Activated CD8-positive, alpha-beta memory T cell treated with anti-CD3 and anti-CD28 coated beads, Interleukin-2, amount 50 U/mL, for 4 hours (primary cell): Measurements from ENCODE around the gene CDC123.
"Not testable (repeated sequence)": the region's sequence is repeated elsewhere in the genome, so short reads cannot be mapped to it uniquely, and the experiment has no call there.

Experiments
- DNase-seq: peaks from one replicate; pipeline ENCODE4 v3.0.0-alpha.2; 2020

Gene CDC123

DNA sequence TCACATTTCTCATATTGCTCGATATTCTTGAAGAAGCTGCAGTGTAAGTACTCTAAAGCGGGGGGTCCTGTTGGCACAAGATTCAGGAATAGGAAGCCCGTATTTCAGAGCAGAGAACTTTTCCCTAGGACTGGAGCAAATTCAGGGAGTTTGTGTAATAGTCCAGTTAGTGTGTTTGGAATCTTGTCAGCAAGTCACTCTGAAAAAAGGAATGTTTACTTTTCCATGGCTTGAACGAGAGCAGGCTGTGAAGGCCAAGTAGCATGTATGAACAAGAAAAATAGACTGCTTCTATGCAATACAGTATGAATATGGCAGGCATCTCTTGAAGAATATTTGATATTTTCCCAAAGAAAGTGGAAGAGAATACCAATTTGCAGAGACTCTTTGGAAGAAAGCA is 39.8 kb downstream of the CDC123 start:
- DNase-seq, result no peak

DNA sequence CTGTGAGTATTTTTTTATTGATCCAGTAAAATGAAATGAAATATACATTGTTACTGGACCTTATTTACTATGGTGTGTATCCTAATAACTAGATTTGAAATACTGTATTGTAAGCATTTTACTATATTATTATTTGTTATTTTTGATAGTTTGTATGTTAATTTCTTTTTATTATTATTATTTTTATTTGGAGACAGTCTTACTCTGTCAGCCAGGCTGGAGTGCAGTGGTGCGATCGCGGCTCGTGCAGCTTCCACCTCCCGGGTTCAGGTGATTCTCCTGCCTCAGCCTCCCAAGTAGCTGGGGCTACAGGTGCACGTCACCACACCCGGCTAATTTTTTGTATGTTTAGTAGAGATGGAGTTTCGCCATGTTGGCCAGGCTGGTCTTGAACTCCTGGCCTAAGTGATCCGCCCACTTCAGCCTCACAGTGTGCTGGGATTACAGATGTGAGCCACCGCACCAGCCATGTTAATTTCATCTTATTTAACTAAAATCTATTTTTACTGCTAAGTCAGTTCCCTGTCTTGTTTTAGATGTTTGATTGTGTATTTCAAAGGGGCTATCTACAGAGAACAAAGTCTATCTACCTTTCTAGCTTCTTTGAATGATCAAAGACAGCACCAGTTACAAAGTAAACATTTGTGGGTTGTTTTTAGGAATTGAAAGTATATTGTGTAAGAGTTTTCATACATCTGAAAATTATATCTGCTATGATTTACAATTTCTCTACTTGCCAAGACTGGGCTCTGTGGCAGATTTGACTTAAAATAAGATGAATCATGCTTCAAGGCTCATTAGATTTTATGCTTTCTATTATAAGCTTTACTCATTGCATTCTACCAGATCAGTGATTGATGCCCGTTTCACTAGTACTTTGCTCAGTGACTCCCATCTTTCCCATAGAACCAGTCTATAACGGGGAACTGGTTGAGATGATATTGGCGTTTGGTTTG is 41.6 kb downstream of the CDC123 start:
- no peak for DNase-seq

DNA sequence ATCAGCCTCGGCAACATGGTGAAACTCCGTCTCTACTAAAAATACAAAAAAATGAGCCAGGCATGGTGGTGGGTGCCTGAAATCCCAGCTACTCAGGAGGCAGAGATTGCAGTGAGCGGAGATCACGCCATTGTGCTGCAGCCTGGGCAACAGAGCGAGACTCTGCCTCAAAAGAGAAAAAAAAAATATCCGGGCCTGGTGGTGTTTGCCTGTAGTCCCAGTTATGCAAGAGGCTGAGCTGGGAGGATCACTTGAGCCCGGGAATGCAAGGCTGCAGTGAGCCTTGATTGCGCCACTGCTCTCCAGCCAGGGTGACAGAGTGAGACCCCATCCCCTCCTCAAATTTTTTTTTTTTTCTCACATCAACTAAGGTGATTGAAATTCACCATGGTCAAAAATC is 42.8 kb downstream of the CDC123 start:
- no peak for DNase-seq

DNA sequence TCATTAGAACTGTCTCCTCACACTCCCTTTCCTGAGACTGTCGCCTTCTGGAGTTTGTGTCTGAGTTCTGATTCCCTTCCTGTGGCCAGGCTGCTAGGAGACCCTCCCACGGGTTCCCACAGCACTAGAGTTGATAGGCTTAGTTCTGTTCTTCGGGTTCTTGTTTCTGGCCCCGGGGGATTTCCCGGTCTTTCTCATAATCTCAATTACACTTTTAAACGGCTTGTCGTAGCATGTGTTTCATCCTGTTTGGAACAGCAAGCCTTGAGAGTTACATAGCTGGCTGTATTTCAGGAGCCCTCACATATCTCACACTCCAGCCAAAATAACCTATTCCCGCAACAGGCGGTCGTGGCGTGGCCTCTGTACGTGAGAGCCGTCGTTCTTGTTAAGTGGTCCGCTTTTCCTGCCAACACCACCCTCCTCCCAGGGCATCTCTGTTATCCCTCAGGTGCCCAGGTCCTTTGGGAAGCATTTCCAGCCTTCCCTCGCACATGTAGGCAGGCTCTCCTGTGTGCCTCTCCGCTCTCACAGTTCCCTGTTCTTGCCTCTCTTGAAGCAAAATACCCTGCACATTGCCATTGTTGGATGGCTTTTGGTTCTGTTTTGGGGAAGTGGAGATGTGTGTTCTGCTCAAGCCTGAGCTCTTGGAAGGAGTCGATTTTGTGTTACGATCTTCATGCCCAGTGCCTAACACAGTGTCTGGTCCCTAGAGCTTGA is 46.0 kb downstream of the CDC123 start:
- DNase-seq, result no peak

DNA sequence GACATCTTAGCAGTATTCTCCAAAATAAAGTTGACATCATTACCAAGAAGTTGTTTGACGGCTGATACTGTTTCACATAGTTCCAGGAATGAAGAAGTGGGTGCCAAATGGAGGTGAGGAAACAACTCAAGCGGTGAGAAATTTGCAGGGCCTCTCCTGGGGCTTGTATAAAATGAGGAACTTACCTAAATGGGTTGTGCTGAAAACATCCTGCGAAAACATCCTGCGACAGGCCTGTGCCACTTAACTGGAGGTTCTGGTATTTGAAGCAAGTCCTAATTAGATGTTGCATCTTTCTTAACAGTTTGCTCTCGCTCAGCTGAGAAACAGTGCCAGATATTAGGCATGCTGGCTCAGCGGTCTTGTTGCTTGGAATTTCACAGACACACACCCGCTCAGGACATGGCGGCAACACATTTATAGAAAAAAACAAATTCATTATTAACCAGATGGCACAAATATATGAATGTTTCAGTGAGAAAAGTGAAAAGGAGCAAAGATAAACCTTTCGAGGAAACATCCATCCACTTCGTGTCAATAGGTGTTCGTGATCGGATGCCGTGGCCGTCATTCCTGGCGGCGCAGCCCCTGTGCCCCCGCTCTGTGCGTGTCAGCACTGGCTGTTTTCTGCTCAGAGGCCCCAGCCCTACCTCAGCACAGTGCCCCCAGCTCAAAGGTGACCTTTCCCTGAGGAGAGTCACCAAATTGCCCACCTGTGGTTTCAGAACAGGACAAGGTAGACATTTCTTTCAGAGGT is 48.1 kb downstream of the CDC123 start:
- no peak for DNase-seq

DNA sequence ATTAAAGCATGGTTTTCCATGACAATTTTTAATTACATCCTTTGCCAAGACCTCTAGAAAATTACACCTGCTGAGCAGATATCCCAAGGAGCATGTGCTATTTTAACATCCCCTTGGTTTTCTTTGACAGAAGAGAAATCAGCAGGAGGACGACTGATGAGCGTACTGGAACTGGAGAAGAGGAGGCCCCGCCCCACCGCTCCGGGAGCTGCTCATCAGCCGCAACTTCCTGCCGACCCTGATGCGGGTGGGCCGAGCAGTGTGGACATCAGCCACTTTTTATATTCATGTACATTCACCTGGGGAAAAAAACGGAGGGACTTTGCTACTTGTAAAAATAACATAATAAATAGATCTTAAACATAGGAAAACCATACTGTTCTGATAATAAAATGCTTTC is 54.2 kb downstream of the CDC123 start:
- no peak for DNase-seq

DNA sequence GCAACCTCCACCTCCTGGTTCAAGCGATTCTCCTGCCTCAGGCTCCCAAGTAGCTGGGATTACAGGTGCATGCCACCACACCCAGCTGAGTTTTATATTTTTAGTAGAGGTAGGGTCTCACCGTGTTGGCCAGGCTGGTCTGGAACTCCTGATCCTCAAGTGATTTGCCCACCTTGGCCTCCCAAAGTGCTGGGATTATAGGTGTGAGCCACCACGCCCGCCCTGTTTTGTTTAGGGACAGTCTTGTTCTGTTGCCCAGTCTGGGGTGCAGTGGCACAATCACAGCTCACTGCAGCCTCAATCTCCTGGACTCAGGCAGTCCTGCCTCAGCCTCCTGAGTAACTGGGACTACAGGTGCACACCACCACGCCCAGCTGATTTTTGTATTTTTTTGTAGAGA is 54.7 kb downstream of the CDC123 start:
- not testable (repeated sequence) for DNase-seq

DNA sequence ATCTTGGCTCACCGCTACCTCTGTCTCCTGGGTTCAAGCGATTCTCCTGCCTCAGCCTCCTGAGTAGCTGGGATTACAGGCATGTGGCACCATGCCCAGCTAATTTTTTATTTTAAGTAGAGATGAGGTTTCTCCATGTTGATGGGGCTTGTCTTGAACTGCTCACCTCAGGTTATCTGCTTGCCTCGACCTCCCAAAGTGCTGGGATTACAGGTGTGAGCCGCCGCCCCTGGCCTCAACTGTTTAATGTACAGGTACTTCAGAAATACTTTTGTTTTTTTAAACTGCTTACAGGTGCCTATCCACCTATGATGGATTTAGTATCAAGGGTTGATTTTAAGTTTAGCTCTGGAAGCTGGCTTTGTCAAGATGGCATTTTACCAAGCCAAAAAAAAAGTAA is 55.6 kb downstream of the CDC123 start:
- no peak for DNase-seq

DNA sequence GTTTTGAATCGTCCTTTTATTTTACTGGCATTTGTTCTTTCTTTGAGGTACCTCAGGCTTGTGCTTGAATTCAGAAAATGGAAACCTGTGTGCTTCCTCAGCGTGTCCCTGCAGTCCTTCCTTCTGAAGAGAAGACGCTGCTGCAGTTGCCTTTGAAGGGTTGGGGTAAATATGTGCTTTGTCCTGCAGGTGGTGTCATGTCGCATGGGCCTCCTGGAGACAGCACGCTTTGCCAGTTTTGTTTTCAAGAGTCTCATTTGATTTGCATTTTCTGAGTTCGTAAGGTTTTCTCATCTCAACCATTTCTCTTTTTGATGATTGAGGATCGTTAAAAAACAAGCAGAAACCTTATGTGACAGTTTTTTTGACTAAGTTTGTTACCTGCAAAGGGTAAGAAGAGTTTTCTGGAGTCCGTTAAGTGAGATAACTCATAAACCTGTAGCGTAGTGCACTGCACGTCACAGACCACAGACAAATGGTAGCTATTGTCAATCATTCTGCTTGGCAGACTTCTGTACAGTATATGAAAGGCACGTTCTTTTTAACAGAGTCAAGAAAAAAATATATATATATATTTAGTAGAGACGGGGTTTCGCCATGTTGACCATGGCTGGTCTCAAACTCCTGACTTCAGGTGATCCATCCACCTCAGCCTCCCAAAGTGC is 57.0 kb downstream of the CDC123 start:
- no peak for DNase-seq

DNA sequence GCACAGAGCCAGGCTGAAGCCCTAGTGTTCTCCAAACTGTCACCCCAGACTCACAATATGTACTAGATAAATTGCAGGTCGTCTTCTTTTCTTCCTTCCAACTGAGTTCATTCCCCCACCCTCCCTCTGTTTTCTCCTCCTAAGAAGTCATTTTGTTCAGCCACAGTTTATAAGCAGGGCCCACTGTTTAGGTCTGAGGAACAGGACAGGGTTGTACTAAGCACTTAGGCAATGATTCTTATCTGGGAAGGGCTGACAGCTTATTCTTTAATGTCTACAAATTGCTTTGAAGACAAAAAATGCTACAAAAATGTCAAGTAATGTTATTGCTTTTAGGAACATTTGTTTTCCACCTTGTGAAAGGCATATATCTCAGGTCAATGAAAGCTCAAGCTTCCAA is 59.1 kb downstream of the CDC123 start:
- no peak for DNase-seq

DNA sequence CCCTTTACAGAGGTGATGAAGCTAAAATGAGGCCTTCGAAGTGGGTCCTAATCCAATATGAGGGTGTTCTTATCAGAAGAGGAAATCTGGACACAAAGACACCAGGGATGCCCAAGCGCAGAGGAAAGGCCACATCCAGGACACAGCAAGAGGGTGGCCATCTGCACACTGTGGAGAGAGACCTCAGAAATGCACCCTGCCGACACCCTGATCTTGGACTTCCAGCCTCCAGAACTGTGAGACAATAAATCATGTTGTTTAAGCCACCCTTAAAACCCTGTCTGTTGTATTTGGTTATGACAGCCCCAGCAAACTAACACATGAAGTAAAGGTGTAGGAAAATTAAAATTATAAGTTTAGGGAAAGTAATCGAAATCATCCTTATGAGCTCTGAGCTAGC is 64.0 kb downstream of the CDC123 start:
- no peak for DNase-seq

DNA sequence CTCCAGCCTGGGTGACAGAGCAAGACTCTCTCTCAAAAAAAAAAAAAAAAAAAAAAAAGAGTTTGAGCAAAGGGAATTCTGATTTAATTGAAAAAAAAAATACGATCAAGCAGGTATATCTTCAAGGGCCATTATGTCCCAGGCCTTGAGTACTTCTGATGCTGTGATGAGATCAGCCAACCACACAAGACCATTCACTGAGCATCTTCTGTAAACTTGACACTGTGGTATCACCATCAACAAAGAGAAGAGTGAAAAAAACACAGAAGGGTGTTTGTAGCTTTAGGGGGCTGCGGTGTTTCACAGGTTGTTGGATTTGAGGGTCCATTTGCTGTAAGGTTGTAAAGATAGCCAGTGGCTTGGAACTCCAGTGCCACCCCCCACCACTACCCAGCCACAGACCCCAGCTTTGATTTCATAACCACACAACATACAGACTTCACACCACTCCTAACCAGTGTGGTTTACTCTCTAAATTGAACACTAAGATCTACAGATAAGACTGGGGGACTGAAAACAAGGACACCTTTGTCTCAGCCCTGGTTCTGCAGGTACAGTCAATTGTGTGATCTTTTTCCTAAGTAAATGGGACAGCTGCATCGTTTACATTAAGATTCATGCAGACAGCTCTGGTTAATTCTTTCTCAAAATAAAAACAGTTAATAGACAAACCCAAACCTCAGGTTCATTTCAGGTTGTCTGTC is 66.4 kb downstream of the CDC123 start:
- DNase-seq, result no peak

DNA sequence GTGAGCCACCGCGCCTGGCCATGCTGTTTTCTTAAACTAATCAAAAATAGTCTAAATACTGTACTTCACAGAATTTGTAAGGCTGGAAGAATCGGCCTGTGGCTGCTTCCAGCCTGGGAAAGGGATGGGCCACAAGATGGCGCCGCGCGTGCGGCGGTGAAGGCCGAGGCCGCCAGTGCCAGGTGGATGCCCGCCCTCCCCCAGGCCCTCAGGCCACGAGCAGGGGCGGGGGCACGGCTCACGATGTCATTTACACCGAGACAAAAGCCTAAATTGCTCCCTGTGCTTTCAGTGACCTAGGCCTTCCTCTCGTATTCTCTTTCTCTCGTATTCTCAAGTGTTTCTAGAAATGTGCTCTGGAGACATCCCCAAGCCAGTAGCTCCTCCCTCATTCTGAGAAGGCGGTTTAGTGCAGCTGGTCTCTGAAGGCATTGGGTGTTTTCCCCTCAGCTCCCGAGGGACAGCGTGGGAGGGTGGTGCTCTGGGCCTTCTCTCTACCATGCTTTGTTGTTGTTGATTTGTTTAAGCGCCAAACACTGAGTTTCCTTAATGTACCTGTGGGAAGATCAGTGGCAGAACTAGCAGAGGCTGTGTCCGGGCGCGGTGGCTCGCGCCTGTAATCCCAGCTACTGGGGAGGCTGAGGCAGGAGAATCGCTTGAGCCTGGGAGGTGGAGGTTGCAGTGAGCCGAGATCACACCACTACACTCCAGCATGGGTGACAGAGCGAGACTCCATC is 68.4 kb downstream of the CDC123 start:
- DNase-seq, result peak; percentile 72

DNA sequence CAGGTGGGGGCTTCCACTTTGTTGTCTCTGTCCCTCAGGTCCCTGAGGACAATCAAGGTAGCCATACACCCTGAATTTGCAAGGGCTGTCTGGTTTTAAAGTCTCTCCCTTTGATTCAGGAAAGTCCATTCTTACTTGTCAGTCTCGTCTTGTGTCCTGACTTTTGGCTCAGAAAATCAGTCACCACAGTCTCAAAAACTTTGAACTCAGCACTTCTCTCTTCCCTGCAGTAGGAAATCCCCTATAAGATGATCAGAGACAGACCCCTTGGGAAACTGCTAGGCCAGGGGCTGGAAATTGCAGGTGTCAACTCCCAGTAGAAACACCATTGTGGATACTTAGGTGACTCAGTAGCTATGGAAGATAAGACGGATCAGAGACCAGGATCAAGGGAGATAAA is 73.1 kb downstream of the CDC123 start:
- DNase-seq, result no peak

DNA sequence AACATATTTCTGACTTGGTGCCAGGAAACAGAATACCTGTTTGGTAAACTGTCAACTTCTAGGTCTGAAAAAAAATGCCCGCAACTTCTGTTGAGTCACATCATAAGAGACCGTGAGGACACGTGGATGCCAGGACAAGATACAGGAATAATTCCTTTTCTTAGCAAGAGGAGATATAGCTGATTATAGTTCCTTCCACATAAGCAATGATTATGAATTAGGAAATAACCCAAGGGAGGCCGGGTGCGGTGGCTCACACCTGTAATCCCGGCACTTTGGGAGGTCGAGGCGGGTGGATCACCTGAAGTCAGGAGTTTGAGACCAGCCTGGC is 75.2 kb downstream of the CDC123 start:
- no peak for DNase-seq

DNA sequence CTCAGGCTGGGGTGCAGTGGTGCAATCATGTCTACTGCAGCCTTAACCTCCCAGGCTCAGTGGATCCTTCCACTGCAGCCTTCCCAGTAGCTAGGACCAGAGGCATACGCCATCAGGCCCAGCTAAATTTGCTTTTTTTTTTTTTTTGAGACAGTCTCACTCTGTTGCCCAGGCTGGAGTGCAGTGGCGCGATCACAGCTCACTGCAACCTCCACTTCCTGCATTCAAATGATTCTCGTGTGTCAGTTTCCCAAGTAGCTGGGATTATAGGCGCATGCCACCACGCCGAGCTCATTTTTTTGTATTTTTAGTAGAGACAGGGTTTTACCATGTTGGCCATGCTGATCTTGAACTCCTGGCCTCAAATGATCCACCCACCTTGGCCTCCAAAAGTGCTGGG is 81.9 kb downstream of the CDC123 start:
- not testable (repeated sequence) for DNase-seq

DNA sequence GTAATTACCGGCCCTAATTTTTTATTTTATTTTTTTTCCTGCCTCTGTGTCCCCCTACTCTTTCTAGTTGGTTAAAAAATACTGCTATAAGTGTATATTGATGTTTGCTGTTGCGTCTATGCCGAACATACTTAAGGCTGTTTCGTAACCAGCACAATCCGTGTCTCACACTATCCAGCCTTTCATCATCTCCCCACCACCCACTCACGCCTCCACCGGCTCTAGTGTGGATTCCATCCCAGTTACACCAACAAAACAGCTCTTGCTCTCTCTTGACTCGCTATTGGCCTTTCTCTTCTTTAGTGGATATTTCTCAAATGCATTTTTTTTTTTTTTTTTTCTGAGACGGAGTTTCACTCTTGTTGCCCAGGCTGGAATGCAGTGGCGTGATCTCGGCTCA is 83.3 kb downstream of the CDC123 start:
- DNase-seq, result no peak

DNA sequence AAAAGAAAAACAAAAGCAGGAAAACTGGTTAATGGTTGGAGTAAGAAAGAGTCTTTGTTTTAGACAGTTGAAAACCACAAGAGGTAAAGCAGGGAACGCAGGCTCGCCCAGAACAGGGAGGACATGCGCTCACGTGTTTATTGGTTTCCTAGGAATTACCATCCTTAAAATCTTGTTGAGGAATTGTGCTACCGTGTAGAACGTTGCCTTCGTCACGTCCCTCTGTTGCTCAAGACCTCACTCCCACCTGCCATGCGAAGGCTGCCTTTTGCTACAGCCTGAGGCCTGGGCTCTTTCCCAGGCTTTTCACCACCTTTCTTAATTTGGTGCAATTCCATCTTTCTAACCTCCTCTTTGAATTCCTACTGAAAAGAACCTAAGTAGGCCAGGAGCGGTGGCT is 91.8 kb downstream of the CDC123 start:
- DNase-seq, result no peak

DNA sequence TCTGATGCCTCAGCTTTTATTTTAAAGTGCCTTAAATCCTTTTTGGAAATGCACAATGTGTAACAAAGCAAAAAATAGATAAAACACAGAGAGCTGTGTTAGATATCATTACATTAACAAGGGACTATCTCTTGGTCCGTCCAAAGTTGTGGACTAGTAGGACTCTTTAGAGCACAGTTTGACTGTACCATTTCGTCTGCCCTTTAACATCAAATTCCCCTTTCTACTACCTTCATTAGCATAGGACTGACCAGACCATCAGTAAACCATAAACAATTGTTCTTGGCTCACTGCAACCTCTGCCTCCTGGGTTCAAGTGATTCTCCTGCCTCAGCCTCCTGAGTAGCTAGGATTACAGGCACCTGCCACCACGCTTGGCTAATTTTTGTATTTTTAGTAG is 101.8 kb downstream of the CDC123 start:
- not testable (repeated sequence) for DNase-seq

DNA sequence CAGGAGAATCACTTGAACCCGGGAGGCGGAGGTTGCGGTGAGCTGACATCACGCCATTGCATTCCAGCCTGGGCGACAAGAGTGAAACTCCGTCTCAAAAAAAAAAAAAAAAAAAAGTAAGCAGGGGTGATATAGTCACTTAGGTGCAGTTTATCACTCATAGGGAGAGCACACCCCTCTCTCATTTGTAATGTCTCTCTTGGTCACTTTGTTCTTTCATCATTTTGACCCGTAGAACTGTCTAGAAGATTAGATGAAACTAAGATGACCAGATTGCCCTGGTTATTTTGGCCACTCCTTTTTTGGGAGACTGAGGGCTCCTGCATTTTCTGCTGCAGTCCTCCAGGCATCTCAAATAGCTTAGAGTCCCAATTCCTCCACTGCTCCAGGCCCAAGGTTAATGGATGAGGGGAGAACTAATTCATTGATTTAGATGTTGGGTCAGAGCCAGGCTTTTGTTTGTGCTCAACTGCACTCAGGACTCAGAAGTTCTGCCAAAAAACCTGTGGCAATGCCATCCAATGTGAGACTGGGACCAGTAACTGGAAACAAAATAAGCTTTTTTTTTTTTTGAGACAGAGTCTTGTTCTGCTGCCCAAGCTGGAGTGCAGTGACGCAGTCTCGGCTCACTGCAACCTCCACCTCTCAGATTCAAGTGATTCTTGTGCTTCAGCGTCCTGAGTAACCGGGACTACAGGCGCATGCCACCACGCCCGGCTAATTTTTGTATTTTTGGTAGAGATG is 103.4 kb downstream of the CDC123 start:
- DNase-seq, result no peak
